ENCODE data around the gene KRT2.
"Not testable (repeated sequence)": the region's sequence is repeated elsewhere in the genome, so short reads cannot be mapped to it uniquely, and the experiment has no call there.

Gene KRT2

GRCh38 chr12:52684431-52684830 is 32.4 kb upstream of the KRT2 start:
- DNase-seq (ENCODE audit: low read depth in 2 of 2) = no peak

- DNase-seq (ENCODE audit: low read depth in 2 of 2) = no peak
These were observed 31.7 kb upstream of the KRT2 start for GRCh38 chr12:52683575-52684300.

GRCh38 chr12:52682938-52683574 is 31.0 kb upstream of the KRT2 start:
- no peak for DNase-seq (ENCODE audit: low read depth in 2 of 2)

- no peak for DNase-seq (ENCODE audit: low read depth in 2 of 2)
These were observed 30.3 kb upstream of the KRT2 start for GRCh38 chr12:52682381-52682660.

GRCh38 chr12:52681526-52682380 is 29.7 kb upstream of the KRT2 start:
- DNase-seq (ENCODE audit: low read depth in 2 of 2) = no peak

GRCh38 chr12:52680363-52680762 is 28.4 kb upstream of the KRT2 start, which contains the start of gene KRT1:
Gene KRT1 (minus strand): TSS chr12:52680407. CDS start chr12:52680348, 59 bp downstream.
- no peak for DNase-seq (ENCODE audit: low read depth in 2 of 2)

GRCh38 chr12:52679875-52680274 is 27.9 kb upstream of the KRT2 start:
- DNase-seq (ENCODE audit: low read depth in 2 of 2) = no peak

GRCh38 chr12:52677671-52678070 is 25.7 kb upstream of the KRT2 start:
- no peak for DNase-seq (ENCODE audit: low read depth in 2 of 2)

- no peak for DNase-seq (ENCODE audit: low read depth in 2 of 2)
These were observed 25.1 kb upstream of the KRT2 start for GRCh38 chr12:52677126-52677525.

- DNase-seq (ENCODE audit: low read depth in 2 of 2) = no peak
These were observed 24.2 kb upstream of the KRT2 start for GRCh38 chr12:52676163-52676562.

- no peak for DNase-seq (ENCODE audit: low read depth in 2 of 2)
These were observed 23.3 kb upstream of the KRT2 start for GRCh38 chr12:52675301-52675701.

GRCh38 chr12:52674433-52674775 is 22.4 kb upstream of the KRT2 start:
- no peak for DNase-seq (ENCODE audit: low read depth in 2 of 2)

GRCh38 chr12:52673713-52674432 is 21.9 kb upstream of the KRT2 start:
- DNase-seq (ENCODE audit: low read depth in 2 of 2) = no peak

GRCh38 chr12:52673217-52673616 is 21.2 kb upstream of the KRT2 start:
- DNase-seq (ENCODE audit: low read depth in 2 of 2) = no peak

GRCh38 chr12:52672321-52672933 is 20.4 kb upstream of the KRT2 start:
- no peak for DNase-seq (ENCODE audit: low read depth in 2 of 2)

GRCh38 chr12:52670961-52671360 is 18.9 kb upstream of the KRT2 start:
- no peak for DNase-seq (ENCODE audit: low read depth in 2 of 2)

- DNase-seq (ENCODE audit: low read depth in 2 of 2) = no peak
These were observed 18.5 kb upstream of the KRT2 start for GRCh38 chr12:52670506-52670905.

GRCh38 chr12:52669941-52670340 is 17.9 kb upstream of the KRT2 start:
- DNase-seq (ENCODE audit: low read depth in 2 of 2) = not testable (repeated sequence)

GRCh38 chr12:52669426-52669825 is 17.4 kb upstream of the KRT2 start:
- DNase-seq (ENCODE audit: low read depth in 2 of 2) = no peak

GRCh38 chr12:52667931-52668330 is 15.9 kb upstream of the KRT2 start:
- no peak for DNase-seq (ENCODE audit: low read depth in 2 of 2)

GRCh38 chr12:52667509-52667908 is 15.5 kb upstream of the KRT2 start:
- DNase-seq (ENCODE audit: low read depth in 2 of 2) = no peak

GRCh38 chr12:52666471-52666870 is 14.5 kb upstream of the KRT2 start:
- DNase-seq (ENCODE audit: low read depth in 2 of 2) = no peak
